ENCODE results near the gene CLCN3.

The CLCN3 gene

GRCh38 chr4:169707958-169708643 lies 87.7 kb downstream of the CLCN3 start:
- H3K4me2 ChIP-seq (ENCODE audit: low read length): no peak overlapping the region
- no peaks in the 10 kb centered on the region for H3K9me3 ChIP-seq (ENCODE audit: control insufficient read depth, low read length)
- no peaks in the 10 kb centered on the region for H3K79me2 ChIP-seq
- no peaks in the 10 kb centered on the region for H3K27me3 ChIP-seq (ENCODE audit: control insufficient read depth, insufficient read depth, low read length)
- H3K27ac ChIP-seq: no peak overlapping the region
- no peak for TF ChIP-seq CTCF (IDR thresholded peaks at IDR 0.05)
- no peaks in the 10 kb centered on the region for H3K36me3 ChIP-seq (ENCODE audit: control insufficient read depth, insufficient read depth, low read length)
- H3K9ac ChIP-seq: no peak overlapping the region
- no peaks in the 10 kb centered on the region for H3K4me1 ChIP-seq
- H3K4me3 ChIP-seq (ENCODE audit: low read depth, low read length): no peak overlapping the region
- no peak overlapping the region for H2AFZ ChIP-seq

DNA sequence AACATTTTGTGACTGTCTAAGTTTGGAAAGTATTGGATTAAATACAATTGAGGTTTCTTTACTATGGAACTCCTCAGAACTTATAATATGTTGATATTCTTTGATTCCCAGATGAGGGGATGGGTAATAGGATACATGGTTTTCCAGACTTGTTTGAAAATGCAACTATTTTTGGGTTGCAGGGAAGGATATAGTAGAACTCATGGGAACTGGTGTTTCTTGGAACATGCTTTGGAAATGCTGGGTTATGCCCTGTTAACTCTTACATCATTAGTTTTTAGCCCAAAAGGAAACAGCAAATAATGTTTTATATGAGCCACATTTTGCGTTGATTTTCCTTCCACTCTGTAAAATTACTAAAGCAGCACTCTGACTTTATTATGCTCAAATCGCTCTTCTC lies 95.4 kb downstream of the CLCN3 start:
- Histone ChIP-seq H3K4me1 (no peaks in the 10 kb centered on the region), H3K9ac (no peak overlapping the region), H3K27me3 (ENCODE audit: control insufficient read depth, insufficient read depth, low read length) (no peaks in the 10 kb centered on the region), H3K79me2 (no peaks in the 10 kb centered on the region), H2AFZ (no peak overlapping the region), H3K4me3 (ENCODE audit: low read depth, low read length) (no peak overlapping the region), H3K4me2 (ENCODE audit: low read length) (no peak overlapping the region), H3K27ac (no peak overlapping the region), H3K36me3 (ENCODE audit: control insufficient read depth, insufficient read depth, low read length) (no peaks in the 10 kb centered on the region), H3K9me3 (ENCODE audit: control insufficient read depth, low read length) (no peaks in the 10 kb centered on the region)
- TF ChIP-seq CTCF (IDR thresholded peaks at IDR 0.05): no peak

- H3K36me3 ChIP-seq (ENCODE audit: control insufficient read depth, insufficient read depth, low read length): no peaks in the 10 kb centered on the region
- no peaks in the 10 kb centered on the region for H3K9me3 ChIP-seq (ENCODE audit: control insufficient read depth, low read length)
- H3K79me2 ChIP-seq: no peaks in the 10 kb centered on the region
- H3K27ac ChIP-seq: no peak overlapping the region
- no peak overlapping the region for H3K4me3 ChIP-seq (ENCODE audit: low read depth, low read length)
- no peak overlapping the region for H3K9ac ChIP-seq
- H2AFZ ChIP-seq: no peak overlapping the region
- no peaks in the 10 kb centered on the region for H3K27me3 ChIP-seq (ENCODE audit: control insufficient read depth, insufficient read depth, low read length)
- no peak overlapping the region for H3K4me2 ChIP-seq (ENCODE audit: low read length)
- H3K4me1 ChIP-seq: no peaks in the 10 kb centered on the region
- TF ChIP-seq CTCF (IDR thresholded peaks at IDR 0.05): no peak
These were observed 96.3 kb downstream of the CLCN3 start for GRCh38 chr4:169716677-169717076.

GRCh38 chr4:169720529-169720928 lies 100.2 kb downstream of the CLCN3 start:
- no peak overlapping the region for H2AFZ ChIP-seq
- H3K79me2 ChIP-seq: no peaks in the 10 kb centered on the region
- no peak for TF ChIP-seq CTCF (IDR thresholded peaks at IDR 0.05)
- H3K27me3 ChIP-seq (ENCODE audit: control insufficient read depth, insufficient read depth, low read length): no peaks in the 10 kb centered on the region
- no peaks in the 10 kb centered on the region for H3K4me1 ChIP-seq
- no peaks in the 10 kb centered on the region for H3K36me3 ChIP-seq (ENCODE audit: control insufficient read depth, insufficient read depth, low read length)
- H3K4me3 ChIP-seq (ENCODE audit: low read depth, low read length): no peak overlapping the region
- H3K27ac ChIP-seq: no peak overlapping the region
- H3K9me3 ChIP-seq (ENCODE audit: control insufficient read depth, low read length): no peaks in the 10 kb centered on the region
- H3K9ac ChIP-seq: no peak overlapping the region
- H3K4me2 ChIP-seq (ENCODE audit: low read length): no peak overlapping the region

Data from parathyroid adenoma (tissue), 2 donors.